Panc1 (cell line): Measurements from ENCODE around the gene PTAR1.

Source experiments
- CTCF ChIP-seq: fragments of 450-650 bp; IDR thresholded peaks from 2 replicates; pipeline ENCODE4 v1.5.1; 2017; ENCODE audit warnings: mild to moderate bottlenecking
- POLR2AphosphoS5 ChIP-seq: IDR thresholded peaks from 2 replicates; pipeline ENCODE4 v1.6.1; 2012; ENCODE audit warnings: mild to moderate bottlenecking, low read depth, low read length, moderate library complexity
- REST ChIP-seq, 2 experiments: IDR thresholded peaks; 2 replicates each; pipeline ENCODE4 v1.6.1; 2011 to 2012; ENCODE audit warnings: low read depth in 2 of 2, control low read depth in 1 of 2, low read length in 1 of 2, mild to moderate bottlenecking in 1 of 2, moderate library complexity in 1 of 2; ENCODE audit not compliant: insufficient read depth in 1 of 2
- SIN3A ChIP-seq: IDR thresholded peaks from 2 replicates; pipeline ENCODE4 v1.6.1; 2012; ENCODE audit warnings: low read depth, mild to moderate bottlenecking, low read length, moderate library complexity, borderline replicate concordance; ENCODE audit not compliant: insufficient read depth

GRCh38 chr9:69768716-69769115 lies 8.9 kb upstream of the PTAR1 start:
- no peak for TF ChIP-seq REST (IDR thresholded peaks at IDR 0.05; ENCODE audit: insufficient read depth in 1 of 2, low read depth in 2 of 2, low read length in 1 of 2)
- no peak for TF ChIP-seq CTCF
- TF ChIP-seq POLR2AphosphoS5 = no peak
- no peak for TF ChIP-seq SIN3A
